Fibroblast of the aortic adventitia (primary cell): Measurements from ENCODE around the gene FBXO31. TPM values are rescaled to one million over a fixed set of nuclear protein-coding genes. Genes with fewer than 3 reads are reported as not detected.

ENCODE experiments used
- DNase-seq: peaks from one replicate; pipeline ENCODE4 v3.0.0-alpha.2; 2010; ENCODE audit warnings: low read depth
- H3K4me3 ChIP-seq: 2 replicates; pipeline ENCODE4 v1.5.1; 2011; ENCODE audit warnings: low read depth, mild to moderate bottlenecking, control low read depth, low read length, moderate library complexity
- total RNA-seq: library from RNA; depleted of rRNA; stranded (reverse); fragments of >200 nt; gene quantifications from 2 replicates; pipeline ENCODE4 v1.2.3, GENCODE V29; 2012; ENCODE audit warnings: low replicate concordance
- TF ChIP-seq, protein P1 (sequence below): IDR thresholded peaks from 2 replicates; pipeline ENCODE4 v1.5.1; 2011; ENCODE audit warnings: mild to moderate bottlenecking, low read length, control low read depth, inconsistent platforms; ENCODE audit not compliant: insufficient read depth

The FBXO31 gene
- total RNA-seq, 1 donor, result 30.4 TPM

DNA sequence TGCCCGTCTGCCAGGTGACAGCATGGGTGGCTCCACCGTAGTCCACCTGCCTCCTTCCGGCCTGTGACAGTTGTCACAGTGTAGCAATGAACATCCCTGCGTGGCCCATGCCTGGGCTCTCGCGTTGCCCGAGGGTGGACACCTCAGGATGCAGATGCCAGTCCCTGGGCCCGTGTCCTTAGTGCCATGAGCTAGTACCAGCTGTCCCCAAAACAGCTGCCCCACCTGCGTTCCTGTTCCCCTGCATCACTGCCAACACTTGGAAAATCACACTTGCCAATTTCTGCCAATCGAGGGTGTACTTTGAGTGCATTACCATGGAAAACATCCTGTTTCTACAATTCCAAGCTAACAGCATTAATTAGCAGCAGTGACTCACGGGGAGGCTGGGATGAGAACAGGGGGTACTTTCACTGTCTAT, 57.4 kb downstream of the FBXO31 start:
- TF ChIP-seq, protein P1, sequence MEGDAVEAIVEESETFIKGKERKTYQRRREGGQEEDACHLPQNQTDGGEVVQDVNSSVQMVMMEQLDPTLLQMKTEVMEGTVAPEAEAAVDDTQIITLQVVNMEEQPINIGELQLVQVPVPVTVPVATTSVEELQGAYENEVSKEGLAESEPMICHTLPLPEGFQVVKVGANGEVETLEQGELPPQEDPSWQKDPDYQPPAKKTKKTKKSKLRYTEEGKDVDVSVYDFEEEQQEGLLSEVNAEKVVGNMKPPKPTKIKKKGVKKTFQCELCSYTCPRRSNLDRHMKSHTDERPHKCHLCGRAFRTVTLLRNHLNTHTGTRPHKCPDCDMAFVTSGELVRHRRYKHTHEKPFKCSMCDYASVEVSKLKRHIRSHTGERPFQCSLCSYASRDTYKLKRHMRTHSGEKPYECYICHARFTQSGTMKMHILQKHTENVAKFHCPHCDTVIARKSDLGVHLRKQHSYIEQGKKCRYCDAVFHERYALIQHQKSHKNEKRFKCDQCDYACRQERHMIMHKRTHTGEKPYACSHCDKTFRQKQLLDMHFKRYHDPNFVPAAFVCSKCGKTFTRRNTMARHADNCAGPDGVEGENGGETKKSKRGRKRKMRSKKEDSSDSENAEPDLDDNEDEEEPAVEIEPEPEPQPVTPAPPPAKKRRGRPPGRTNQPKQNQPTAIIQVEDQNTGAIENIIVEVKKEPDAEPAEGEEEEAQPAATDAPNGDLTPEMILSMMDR, result no peak
- no peak overlapping the region for H3K4me3 ChIP-seq
- DNase-seq, result no peak

DNA sequence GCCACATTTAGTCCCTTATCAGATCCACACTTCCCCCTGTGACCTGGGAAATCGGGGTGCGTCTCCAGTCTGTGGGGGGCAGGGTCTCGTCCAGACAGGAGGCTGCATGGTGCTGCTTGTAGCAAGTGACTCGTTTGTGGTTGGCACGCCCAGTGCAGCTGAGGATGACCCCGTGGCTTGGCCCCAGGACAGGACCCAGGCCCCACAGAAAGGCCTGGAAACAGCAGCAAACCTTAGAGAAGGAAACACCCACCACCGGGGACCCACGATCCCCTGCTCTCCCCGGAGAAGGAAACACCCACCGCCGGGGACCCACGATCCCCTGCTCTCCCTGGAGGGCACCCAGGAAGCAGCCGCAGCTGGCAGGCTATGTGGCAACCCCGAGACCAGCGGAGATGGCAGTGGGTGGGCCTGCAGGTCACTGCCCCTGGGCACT, 58.1 kb downstream of the FBXO31 start:
- DNase-seq, result no peak
- H3K4me3 ChIP-seq, result no peak overlapping the region

DNA sequence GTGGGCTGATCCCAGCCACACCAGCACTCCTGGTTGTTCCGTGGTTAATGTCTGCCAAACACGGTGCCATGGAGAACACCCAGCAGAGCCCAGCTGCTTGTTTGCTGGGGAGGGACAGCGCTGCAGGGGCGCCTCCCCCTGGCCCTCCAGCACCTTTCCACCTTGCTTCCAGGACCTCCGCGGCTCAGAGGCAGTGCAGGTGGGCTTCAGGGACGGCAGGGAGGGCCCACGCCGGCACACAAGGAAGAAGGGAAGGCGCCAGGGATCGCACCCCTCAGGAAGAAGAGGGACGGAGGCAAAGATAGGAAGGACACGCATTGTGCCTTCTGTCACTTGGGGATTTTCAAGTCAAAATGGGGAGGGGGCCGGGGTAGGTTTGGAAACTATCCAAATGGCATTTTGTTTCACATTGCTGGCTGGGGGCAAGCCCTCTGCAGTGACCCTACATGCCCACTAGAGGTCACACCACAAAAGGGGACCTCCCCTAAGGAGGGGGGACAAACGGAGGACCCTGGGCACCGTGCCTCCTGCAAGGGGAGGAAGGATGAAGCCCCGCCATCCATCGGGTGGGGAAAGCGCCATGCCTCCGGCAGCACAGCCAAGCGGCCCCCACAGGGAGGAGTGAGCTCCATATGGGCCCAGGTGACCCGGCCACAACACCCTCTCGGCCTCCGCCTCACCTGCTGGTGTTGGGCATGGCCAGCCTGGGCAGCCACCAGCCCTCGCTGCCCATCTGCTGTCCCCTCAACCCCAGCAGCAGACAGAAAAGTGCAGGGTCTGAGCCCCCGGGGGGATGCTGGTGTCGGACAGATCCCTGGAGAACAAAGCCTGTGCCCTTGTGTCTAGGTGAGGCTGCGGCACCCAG, 58.9 kb downstream of the FBXO31 start:
- no peak overlapping the region for H3K4me3 ChIP-seq
- TF ChIP-seq, protein P1, result peak; percentile 86
- peak; percentile 34 for DNase-seq

More for the DNA sequence above, 58.1 kb downstream of the FBXO31 start:
- TF ChIP-seq, protein P1, result no peak

DNA sequence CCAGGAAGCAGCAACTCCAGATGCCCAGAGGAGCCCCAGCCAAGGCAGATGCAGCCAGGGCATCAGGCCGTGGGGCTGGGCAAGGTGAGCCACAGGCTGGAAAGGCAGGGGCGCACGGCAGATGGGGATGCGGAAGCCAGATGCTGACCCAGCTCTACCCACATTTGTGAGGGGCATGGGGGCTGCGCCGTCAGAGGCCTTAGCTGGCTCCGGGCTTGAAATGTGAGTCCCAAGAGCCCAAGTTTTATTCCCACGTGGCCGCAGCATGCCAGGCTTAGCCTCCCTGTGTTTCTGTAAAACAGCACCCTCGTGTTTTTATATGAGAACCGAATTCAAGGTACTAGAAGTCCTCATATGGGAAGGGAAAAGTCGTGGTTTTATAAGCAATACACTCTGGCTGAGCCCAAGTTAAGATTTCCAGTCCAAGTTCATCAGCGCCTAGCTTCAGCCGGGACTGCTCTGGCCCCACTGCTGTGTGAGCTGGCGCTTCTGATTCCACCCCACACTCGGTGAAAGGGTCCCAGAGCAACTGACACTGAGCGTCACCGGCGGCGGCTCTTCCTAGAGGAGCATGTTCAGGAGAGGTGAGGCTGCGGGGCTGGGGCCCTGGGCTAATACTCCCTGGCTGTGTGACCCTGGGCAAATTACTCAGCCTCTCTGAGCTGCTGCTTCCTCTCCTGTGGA, 59.7 kb downstream of the FBXO31 start:
- TF ChIP-seq, protein P1, result no peak
- H3K4me3 ChIP-seq, result no peak overlapping the region
- DNase-seq, result no peak

DNA sequence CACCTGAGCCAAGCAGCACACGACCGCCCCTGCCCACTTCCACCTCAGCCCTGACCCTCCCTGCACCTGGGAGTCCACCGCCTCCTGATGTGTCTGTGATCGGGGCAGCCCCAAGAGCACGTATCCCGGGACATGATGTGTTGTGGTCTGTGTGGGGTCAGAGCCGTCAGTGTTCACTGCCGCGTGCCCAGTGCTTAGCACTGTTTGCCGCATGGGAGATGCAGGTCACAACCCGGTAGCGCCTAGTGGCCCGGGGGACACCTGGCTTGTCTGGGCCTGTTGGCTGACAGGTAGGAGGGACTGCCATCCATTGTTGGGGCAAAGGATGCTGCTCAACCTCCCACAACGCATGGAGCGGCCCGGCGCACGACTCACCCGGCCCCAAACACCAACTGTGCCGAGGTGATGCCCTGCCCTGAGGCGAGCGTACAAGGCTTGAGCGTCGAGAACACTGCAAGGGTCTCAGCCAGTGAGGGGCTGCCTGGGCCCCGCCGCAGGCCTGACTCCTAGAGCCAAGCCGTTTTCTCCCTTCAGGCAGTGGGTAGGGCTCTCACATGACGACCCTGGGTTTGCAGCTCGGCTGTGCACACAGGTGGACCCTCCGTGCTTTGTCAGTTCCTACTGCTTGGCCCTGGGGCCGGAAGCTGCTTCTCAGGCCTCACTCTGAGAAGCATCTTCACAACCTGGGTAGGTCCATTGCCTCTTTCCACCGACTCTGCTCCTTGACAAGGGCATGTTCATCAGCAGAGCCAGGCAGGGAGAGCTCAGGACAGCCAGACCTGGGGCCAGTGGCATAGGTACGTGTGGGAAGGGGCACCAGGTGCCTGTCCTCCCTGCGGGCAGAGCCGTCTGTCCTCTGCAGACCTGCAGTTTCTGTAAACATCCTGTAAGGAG, 60.5 kb downstream of the FBXO31 start:
- DNase-seq, result no peak
- TF ChIP-seq, protein P1, result no peak
- H3K4me3 ChIP-seq, result no peak overlapping the region

DNA sequence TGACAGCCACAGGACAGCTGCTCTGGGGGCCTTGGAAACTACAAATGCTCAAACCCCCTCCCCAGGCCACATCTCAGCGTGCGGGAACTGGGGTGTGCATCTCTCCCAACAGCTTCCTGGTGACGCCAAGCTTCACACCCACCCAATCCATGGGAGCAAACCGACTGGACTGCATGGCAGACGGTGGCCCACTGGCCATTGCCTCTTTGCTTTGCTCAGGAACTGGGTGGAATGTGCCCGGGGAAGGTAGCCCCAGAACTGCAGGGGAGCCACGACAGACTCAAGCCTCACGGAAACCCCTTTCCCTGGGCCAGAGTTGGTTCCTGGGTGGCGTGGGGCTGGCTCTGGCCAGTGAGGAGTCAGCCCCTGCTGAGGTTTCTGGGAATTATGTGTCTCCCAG, 61.2 kb downstream of the FBXO31 start:
- H3K4me3 ChIP-seq, result no peak overlapping the region
- DNase-seq, result no peak
- TF ChIP-seq, protein P1, result no peak
